Stimulated activated CD4-positive, alpha-beta T cell treated with anti-CD3 and anti-CD28 coated beads, Interleukin-2, amount 100 ng/mL, for 24 hours (primary cell): ENCODE measurements around the gene ATP13A4.
"Not testable (repeated sequence)": the region's sequence is repeated elsewhere in the genome, so short reads cannot be mapped to it uniquely, and the experiment has no call there.

Experiments used
- DNase-seq, 2 donors: peaks; one replicate each; pipeline ENCODE4 v3.0.0-alpha.2; 2020

ATP13A4 gene

GRCh38 chr3:193553586-193553985 lies 1.1 kb downstream of the ATP13A4 start:
- no peak for DNase-seq

- no peak for DNase-seq
These were observed 1.8 kb downstream of the ATP13A4 start for GRCh38 chr3:193552923-193553322.

GRCh38 chr3:193548406-193548805 lies 6.3 kb downstream of the ATP13A4 start:
- DNase-seq, result no peak

- no peak for DNase-seq
These were observed 8.6 kb downstream of the ATP13A4 start for GRCh38 chr3:193546129-193546528.

GRCh38 chr3:193545304-193545703 lies 9.4 kb downstream of the ATP13A4 start:
- no peak for DNase-seq

- no peak for DNase-seq
These were observed 10.4 kb downstream of the ATP13A4 start for GRCh38 chr3:193544289-193544688.

GRCh38 chr3:193530231-193531165 lies 24.2 kb downstream of the ATP13A4 start:
- no peak for DNase-seq

GRCh38 chr3:193526085-193526484 lies 28.6 kb downstream of the ATP13A4 start:
- not testable (repeated sequence) for DNase-seq

GRCh38 chr3:193522473-193522872 lies 32.2 kb downstream of the ATP13A4 start:
- DNase-seq, result no peak

- no peak for DNase-seq
These were observed 34.0 kb downstream of the ATP13A4 start for GRCh38 chr3:193520738-193521137.

- no peak for DNase-seq
These were observed 38.7 kb downstream of the ATP13A4 start for GRCh38 chr3:193515966-193516365.

GRCh38 chr3:193510154-193510553 lies 44.5 kb downstream of the ATP13A4 start:
- no peak for DNase-seq

- DNase-seq, result no peak
These were observed 45.4 kb downstream of the ATP13A4 start for GRCh38 chr3:193509103-193509965.

GRCh38 chr3:193508108-193508507 lies 46.6 kb downstream of the ATP13A4 start:
- no peak for DNase-seq

GRCh38 chr3:193507566-193507965 lies 47.1 kb downstream of the ATP13A4 start:
- no peak for DNase-seq

GRCh38 chr3:193506921-193507320 lies 47.8 kb downstream of the ATP13A4 start:
- DNase-seq, result no peak

GRCh38 chr3:193502871-193503270 lies 51.8 kb downstream of the ATP13A4 start:
- no peak for DNase-seq

- no peak for DNase-seq
These were observed 54.8 kb downstream of the ATP13A4 start for GRCh38 chr3:193499801-193500485.

- DNase-seq, result no peak
These were observed 55.4 kb downstream of the ATP13A4 start for GRCh38 chr3:193499136-193499770.

GRCh38 chr3:193498215-193498614 lies 56.5 kb downstream of the ATP13A4 start:
- no peak for DNase-seq

- DNase-seq, result no peak
These were observed 58.0 kb downstream of the ATP13A4 start for GRCh38 chr3:193496658-193497057.

- DNase-seq, result no peak
These were observed 63.7 kb downstream of the ATP13A4 start for GRCh38 chr3:193491026-193491425.

GRCh38 chr3:193490580-193490979 lies 64.1 kb downstream of the ATP13A4 start:
- DNase-seq, result no peak
